NB4 (cell line): Measurements from ENCODE around the gene ARAP2.

Experiments used
- DNase-seq: peaks from one replicate; pipeline ENCODE4 v3.0.0; 2010; ENCODE audit warnings: low read depth
- H3K4me3 ChIP-seq: one replicate; pipeline ENCODE4 v1.5.1; 2011; ENCODE audit warnings: mild to moderate bottlenecking, low read depth, low read length, moderate library complexity
- CTCF ChIP-seq: IDR thresholded peaks from one replicate; pipeline ENCODE4 v1.5.1; 2012; ENCODE audit warnings: low read depth, low read length
- MAX ChIP-seq: IDR thresholded peaks from 2 replicates; pipeline ENCODE4 v1.6.1; 2011; ENCODE audit warnings: low read depth, low read length
- MYC ChIP-seq: IDR thresholded peaks from 2 replicates; pipeline ENCODE4 v1.6.1; 2011; ENCODE audit warnings: low read depth, low read length
- POLR2A ChIP-seq: IDR thresholded peaks from 2 replicates; pipeline ENCODE4 v1.6.1; 2011; ENCODE audit warnings: mild to moderate bottlenecking; ENCODE audit not compliant: insufficient read length; ENCODE audit errors: extremely low read depth

ARAP2 gene

GRCh38 chr4:36269101-36269500 is 24.8 kb upstream of the ARAP2 start:
- no peak for DNase-seq
- TF ChIP-seq POLR2A (no peak), MAX (no peak), MYC (no peak)
- no peak overlapping the region for H3K4me3 ChIP-seq

- no peak for TF ChIP-seq MYC
- TF ChIP-seq POLR2A: no peak
- no peak for TF ChIP-seq CTCF
- no peak for TF ChIP-seq MAX
- peak; percentile 34 for DNase-seq
- no peak overlapping the region for H3K4me3 ChIP-seq
Measured at GRCh38 chr4:36267486-36268268, 23.4 kb upstream of the ARAP2 start.

GRCh38 chr4:36264207-36264826 is 20.0 kb upstream of the ARAP2 start:
- DNase-seq: no peak
- TF ChIP-seq CTCF (no peak), POLR2A (no peak), MAX (no peak), MYC (no peak)
- no peak overlapping the region for H3K4me3 ChIP-seq

GRCh38 chr4:36260731-36261130 is 16.4 kb upstream of the ARAP2 start:
- no peak overlapping the region for H3K4me3 ChIP-seq
- DNase-seq: no peak
- TF ChIP-seq CTCF: no peak
- TF ChIP-seq POLR2A: no peak
- TF ChIP-seq MYC: no peak
- no peak for TF ChIP-seq MAX

- TF ChIP-seq MAX (no peak), MYC (no peak), POLR2A (no peak), CTCF (no peak)
- no peak overlapping the region for H3K4me3 ChIP-seq
- DNase-seq: peak; percentile 31
Measured at GRCh38 chr4:36256398-36256891, 12.1 kb upstream of the ARAP2 start.

GRCh38 chr4:36255577-36255976 is 11.3 kb upstream of the ARAP2 start:
- H3K4me3 ChIP-seq: no peak overlapping the region
- DNase-seq: peak; percentile 73
- peak; percentile 82 for TF ChIP-seq MYC
- TF ChIP-seq CTCF: no peak
- no peak for TF ChIP-seq POLR2A
- TF ChIP-seq MAX: peak; percentile 81
